ENCODE data around the gene NKD2. TPM values are rescaled to one million over a fixed set of nuclear protein-coding genes. Genes with fewer than 3 reads are reported as not detected.

The NKD2 gene
- total and polyA plus RNA-seq, 9 donors, result 1.5 to 5.3 (median 2.3) TPM

DNA sequence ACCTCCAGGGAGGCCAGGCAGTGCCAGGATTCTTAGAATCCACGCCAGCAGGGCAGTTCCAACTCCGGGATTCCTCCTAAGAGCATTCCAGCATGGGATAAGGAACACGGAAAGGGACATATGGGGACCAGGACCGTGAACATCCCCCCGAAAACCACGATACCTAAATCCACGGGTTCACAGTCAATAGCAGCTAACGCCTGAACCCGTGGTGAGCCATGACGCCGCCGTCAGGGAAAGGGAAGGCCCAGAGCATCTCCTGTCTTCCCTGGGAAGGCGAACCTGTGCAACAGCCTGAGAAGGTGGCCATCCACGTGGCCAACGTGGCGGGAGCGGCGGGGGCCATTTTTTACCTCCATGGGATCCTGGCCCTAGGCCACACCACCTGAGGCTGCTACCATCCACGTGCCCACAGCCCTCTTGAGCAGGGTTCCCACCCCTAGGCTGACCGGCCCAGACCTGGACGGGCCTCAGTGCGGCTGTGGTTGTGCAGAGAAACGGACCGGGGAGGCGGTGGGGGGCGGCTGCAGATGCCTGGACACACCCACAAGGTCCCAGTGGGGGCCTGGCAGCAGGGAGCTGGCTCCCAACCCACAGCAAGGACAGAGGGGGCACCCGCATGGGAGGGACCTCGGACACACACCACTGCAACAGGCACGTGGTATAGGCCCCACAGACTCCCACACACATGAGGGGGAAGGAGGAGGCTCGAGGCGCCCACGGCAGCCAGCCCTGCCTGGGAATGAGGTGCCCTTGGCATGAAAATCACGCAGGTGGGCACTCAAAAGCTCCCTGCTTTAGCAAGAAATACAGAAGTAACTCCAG is 60.5 kb downstream of the NKD2 start:
- no peaks in the 10 kb centered on the region for H3K9me3 ChIP-seq (replicated peaks; ENCODE audit: control insufficient read depth, low read depth, low read length)
- 91% methylated on average over 26 of the region's 33 CpGs for WGBS (ENCODE audit: insufficient coverage)
- no peak for DNase-seq
- peaks cover 10% of the 10 kb centered on the region for H3K36me3 ChIP-seq (ENCODE audit: control insufficient read depth, insufficient read depth, low read length)
- peaks cover 11% of the 10 kb centered on the region for H3K4me1 ChIP-seq (ENCODE audit: control insufficient read depth, insufficient read depth, low read length)
- H3K27me3 ChIP-seq (ENCODE audit: control insufficient read depth, insufficient read depth, low read length), result no peaks in the 10 kb centered on the region
- no peak overlapping the region for H3K27ac ChIP-seq (ENCODE audit: low read length)
- no peak overlapping the region for H3K4me3 ChIP-seq (ENCODE audit: low read length)

DNA sequence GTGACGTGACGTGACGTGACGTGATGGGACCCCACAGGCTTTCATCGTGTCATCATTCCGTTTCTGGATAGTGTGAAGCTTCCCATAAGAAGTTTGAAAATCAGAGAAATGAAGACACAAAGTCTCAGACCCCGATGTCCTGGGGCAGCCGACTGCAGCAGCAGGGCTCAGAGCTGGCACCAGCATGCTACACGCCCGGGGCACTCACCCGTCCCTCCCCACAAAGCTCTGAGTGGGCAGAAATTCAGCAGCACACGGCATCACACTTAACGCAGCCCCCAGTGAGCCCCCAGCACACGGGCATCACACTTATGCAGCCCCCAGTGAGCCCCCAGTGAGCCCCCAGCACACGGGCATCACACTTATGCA is 61.1 kb downstream of the NKD2 start:
- no peak overlapping the region for H3K27ac ChIP-seq (ENCODE audit: low read length)
- H3K9me3 ChIP-seq (replicated peaks; ENCODE audit: control insufficient read depth, low read depth, low read length), result no peaks in the 10 kb centered on the region
- peaks cover 11% of the 10 kb centered on the region for H3K4me1 ChIP-seq (ENCODE audit: control insufficient read depth, insufficient read depth, low read length)
- DNase-seq, result no peak
- H3K27me3 ChIP-seq (ENCODE audit: control insufficient read depth, insufficient read depth, low read length), result no peaks in the 10 kb centered on the region
- no peak overlapping the region for H3K4me3 ChIP-seq (ENCODE audit: low read length)
- WGBS (ENCODE audit: insufficient coverage), result 78% methylated on average over 8 of the region's 15 CpGs
- peaks cover 7% of the 10 kb centered on the region for H3K36me3 ChIP-seq (ENCODE audit: control insufficient read depth, insufficient read depth, low read length)

DNA sequence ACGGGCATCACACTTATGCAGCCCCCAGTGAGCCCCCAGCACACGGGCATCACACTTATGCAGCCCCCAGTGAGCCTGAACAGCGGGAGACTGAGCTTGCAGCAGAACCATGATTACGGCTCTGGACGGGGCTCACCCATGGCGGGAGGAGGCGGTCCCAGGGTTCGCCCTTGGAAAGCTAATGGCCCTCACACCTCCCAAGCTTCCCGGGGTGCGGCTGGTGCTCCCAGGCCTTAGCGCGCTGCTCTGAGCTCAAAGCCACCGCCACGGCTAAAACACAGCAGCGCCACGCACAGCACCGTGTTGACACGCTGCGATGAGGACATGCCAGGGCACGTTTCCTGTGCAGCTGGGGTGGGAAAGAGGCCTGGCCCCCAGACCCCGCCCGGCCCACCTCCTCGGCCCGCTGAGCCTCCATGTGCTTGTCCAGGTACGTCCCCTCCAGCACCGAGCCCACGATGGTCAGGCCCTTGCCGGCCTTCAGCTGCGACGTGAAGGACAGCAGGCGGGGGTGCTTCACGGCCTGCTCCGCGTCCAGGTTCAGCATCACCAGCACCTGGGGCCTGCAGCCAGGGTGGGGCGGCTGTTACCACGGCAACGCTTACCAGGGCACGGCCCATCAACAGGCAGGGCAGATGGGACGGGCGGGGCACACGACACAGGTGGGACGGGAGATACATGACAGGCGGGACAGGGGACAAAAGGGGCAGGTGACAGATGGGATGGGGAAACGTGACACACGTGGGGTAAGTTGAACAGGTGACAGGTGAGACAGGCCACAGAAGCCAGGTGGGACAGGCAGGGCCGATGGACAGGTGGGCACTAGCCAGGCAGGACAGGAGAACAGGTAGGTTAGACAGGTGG is 64.9 kb downstream of the NKD2 start:
- 80% methylated on average over 40 of the region's 46 CpGs for WGBS (ENCODE audit: insufficient coverage)

DNA sequence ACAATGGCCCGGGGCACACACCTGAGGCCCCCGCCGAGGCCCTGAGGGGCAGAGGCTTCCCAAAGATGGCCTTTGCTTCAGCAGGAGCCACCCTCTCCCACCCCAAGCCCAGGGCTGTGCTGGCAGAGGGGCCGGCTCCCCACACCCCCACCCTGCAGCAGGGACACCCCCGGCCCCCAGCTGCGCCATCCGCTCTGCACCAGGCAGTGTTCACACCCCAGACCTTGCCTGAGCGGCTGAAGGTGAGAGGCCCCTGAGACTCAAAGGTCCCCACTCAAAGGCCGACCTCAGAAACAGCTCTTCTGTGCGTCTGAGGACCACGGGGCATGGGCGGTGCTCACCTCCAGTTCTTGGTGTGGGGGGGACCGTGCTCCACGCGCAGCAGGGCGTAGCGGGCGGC is 65.6 kb downstream of the NKD2 start:
- H3K27me3 ChIP-seq (ENCODE audit: control insufficient read depth, insufficient read depth, low read length), result no peaks in the 10 kb centered on the region
- no peak overlapping the region for H3K27ac ChIP-seq (ENCODE audit: low read length)
- H3K9me3 ChIP-seq (replicated peaks; ENCODE audit: control insufficient read depth, low read depth, low read length), result no peaks in the 10 kb centered on the region
- H3K4me3 ChIP-seq (ENCODE audit: low read length), result no peak overlapping the region
- H3K36me3 ChIP-seq (ENCODE audit: control insufficient read depth, insufficient read depth, low read length), result peaks cover 20% of the 10 kb centered on the region
- H3K4me1 ChIP-seq (ENCODE audit: control insufficient read depth, insufficient read depth, low read length), result no peaks in the 10 kb centered on the region
- 86% methylated on average over 12 of the region's 18 CpGs for WGBS (ENCODE audit: insufficient coverage)
- no peak for DNase-seq

More for the DNA sequence above, 64.9 kb downstream of the NKD2 start:
- H3K27me3 ChIP-seq (ENCODE audit: control insufficient read depth, insufficient read depth, low read length), result no peaks in the 10 kb centered on the region
- H3K9me3 ChIP-seq (replicated peaks; ENCODE audit: control insufficient read depth, low read depth, low read length), result no peaks in the 10 kb centered on the region
- no peak overlapping the region for H3K4me3 ChIP-seq (ENCODE audit: low read length)
- H3K27ac ChIP-seq (ENCODE audit: low read length), result no peak overlapping the region
- H3K4me1 ChIP-seq (ENCODE audit: control insufficient read depth, insufficient read depth, low read length), result no peaks in the 10 kb centered on the region
- H3K36me3 ChIP-seq (ENCODE audit: control insufficient read depth, insufficient read depth, low read length), result peaks cover 15% of the 10 kb centered on the region
- no peak for DNase-seq

DNA sequence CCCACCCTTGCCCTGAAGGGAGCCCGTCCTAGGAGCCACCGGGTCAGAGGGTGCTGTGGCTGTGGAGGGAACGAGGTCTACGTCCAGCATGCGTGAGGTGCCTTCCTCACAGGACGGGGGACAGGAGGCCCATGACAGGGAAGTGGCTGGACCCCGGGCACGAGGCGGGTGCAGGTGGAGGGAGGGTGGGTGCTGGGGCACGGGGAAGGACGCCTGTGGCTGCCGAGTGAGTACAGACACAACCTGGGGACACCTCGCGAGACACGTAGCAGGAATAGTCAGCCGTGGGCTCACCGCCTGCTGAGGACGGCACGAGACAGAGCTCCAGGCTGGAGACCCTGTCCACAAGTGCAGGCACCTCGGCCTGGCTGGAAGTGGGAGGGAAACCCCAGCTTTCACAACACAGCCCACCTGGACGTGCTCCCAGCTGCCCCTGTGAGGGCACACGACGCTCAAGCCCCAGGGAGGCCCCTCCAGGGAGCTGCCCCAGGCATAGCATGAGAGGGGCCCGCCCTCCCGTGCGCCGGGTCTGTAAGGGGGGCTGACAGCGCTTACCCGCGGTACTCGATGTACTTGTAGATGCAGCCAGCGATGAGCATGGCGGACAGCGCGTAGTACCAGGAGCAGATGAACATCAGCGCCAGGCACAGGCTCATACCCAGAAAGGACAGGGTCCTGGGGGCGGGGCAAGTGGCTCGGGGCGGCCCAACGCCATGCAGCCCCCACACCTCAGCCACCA is 66.4 kb downstream of the NKD2 start:
- DNase-seq, result no peak
- 79% methylated on average over 30 of the region's 40 CpGs for WGBS (ENCODE audit: insufficient coverage)
- Histone ChIP-seq H3K4me1 (ENCODE audit: control insufficient read depth, insufficient read depth, low read length) (no peaks in the 10 kb centered on the region), H3K27ac (ENCODE audit: low read length) (no peak overlapping the region), H3K27me3 (ENCODE audit: control insufficient read depth, insufficient read depth, low read length) (no peaks in the 10 kb centered on the region), H3K9me3 (replicated peaks; ENCODE audit: control insufficient read depth, low read depth, low read length) (no peaks in the 10 kb centered on the region), H3K36me3 (ENCODE audit: control insufficient read depth, insufficient read depth, low read length) (peaks cover 22% of the 10 kb centered on the region), H3K4me3 (ENCODE audit: low read length) (no peak overlapping the region)

DNA sequence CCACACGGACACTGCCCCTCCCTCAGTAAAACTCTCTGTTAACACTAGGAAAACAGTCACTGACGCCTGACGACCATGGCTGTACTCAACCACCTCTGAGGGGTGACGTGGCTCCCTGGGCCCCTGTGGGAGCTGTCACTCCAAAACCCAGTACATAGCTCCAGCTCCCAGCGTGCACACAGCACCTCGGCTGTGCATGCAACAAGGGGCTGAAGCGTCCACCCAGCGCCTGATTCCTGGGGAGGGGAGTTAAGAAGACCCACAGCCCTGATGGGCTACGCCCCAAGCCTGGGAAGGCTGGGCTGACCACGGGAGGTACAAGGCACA is 66.9 kb downstream of the NKD2 start:
- 83% methylated on average over 7 of the region's 10 CpGs for WGBS (ENCODE audit: insufficient coverage)
- Histone ChIP-seq H3K36me3 (ENCODE audit: control insufficient read depth, insufficient read depth, low read length) (peaks cover 22% of the 10 kb centered on the region), H3K4me1 (ENCODE audit: control insufficient read depth, insufficient read depth, low read length) (peaks cover 3% of the 10 kb centered on the region), H3K27me3 (ENCODE audit: control insufficient read depth, insufficient read depth, low read length) (no peaks in the 10 kb centered on the region), H3K4me3 (ENCODE audit: low read length) (no peak overlapping the region), H3K27ac (ENCODE audit: low read length) (no peak overlapping the region), H3K9me3 (replicated peaks; ENCODE audit: control insufficient read depth, low read depth, low read length) (no peaks in the 10 kb centered on the region)
- DNase-seq, result no peak

DNA sequence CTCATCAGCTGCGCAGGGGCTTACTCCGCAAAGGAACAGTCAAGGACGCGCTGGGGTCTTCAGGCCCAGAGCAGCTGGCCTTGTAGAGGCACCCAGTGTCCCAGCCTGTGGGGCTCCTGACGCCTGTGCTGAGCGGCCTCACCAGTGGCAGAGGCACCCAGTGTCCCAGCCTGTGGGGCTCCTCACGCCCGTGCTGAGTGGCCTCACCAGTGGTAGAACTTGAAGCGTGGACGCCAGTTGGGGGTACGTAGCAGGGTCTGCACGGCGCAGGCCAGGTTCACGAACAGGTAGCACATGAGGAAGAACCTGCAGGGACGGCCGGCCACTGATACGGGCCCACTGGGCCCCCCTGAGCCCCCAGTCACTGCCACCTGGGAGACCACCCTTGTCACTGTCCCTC is 67.3 kb downstream of the NKD2 start:
- DNase-seq, result no peak
- Histone ChIP-seq H3K4me3 (ENCODE audit: low read length) (no peak overlapping the region), H3K27ac (ENCODE audit: low read length) (no peak overlapping the region), H3K4me1 (ENCODE audit: control insufficient read depth, insufficient read depth, low read length) (peaks cover 6% of the 10 kb centered on the region), H3K36me3 (ENCODE audit: control insufficient read depth, insufficient read depth, low read length) (peaks cover 22% of the 10 kb centered on the region), H3K9me3 (replicated peaks; ENCODE audit: control insufficient read depth, low read depth, low read length) (no peaks in the 10 kb centered on the region), H3K27me3 (ENCODE audit: control insufficient read depth, insufficient read depth, low read length) (no peaks in the 10 kb centered on the region)
- WGBS (ENCODE audit: insufficient coverage), result 95% methylated on average over 17 of the region's 17 CpGs

DNA sequence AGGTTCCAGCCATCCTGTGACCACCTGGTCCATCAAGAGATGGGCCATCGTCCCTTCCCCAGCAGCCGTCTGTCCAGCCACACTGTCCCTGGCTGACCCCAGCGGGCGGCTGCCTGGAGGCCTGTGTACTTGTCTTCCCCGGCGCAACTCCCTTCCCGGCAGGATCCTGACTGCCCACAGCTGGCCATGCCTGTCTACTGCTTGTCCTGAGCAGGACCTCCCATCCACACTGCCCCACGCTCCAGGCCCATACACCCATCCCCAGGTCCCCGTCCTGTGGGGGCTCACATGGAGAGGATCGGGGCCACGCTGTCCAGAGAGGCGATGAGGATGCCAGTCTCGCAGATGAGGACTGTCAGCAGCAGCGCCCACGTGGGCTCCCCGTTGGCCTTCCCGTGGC is 67.8 kb downstream of the NKD2 start:
- 87% methylated on average over 17 of the region's 17 CpGs for WGBS (ENCODE audit: insufficient coverage)
- peaks cover 6% of the 10 kb centered on the region for H3K4me1 ChIP-seq (ENCODE audit: control insufficient read depth, insufficient read depth, low read length)
- no peaks in the 10 kb centered on the region for H3K27me3 ChIP-seq (ENCODE audit: control insufficient read depth, insufficient read depth, low read length)
- no peak overlapping the region for H3K27ac ChIP-seq (ENCODE audit: low read length)
- H3K36me3 ChIP-seq (ENCODE audit: control insufficient read depth, insufficient read depth, low read length), result peaks cover 22% of the 10 kb centered on the region
- H3K4me3 ChIP-seq (ENCODE audit: low read length), result no peak overlapping the region
- no peaks in the 10 kb centered on the region for H3K9me3 ChIP-seq (replicated peaks; ENCODE audit: control insufficient read depth, low read depth, low read length)
- no peak for DNase-seq

DNA sequence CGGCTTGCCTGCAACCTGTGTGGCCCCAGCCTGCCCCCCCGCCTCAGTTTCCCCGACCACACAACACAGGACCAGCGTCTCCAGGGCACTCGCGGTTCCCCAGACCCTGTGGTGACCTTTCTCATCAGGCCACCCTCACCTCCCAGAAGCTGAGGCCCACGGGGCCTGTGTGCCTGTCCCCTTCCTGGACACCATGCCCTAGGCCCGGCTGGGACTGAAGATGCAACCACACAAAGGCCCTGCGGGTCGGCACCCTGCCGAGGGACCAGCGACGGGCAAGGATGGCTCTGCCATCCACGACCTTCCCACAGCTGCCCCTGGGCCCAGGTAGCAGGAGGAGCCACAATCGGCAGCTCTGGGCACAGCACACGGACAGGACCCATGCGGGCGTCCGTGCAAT is 68.4 kb downstream of the NKD2 start:
- DNase-seq, result no peak
- Histone ChIP-seq H3K4me1 (ENCODE audit: control insufficient read depth, insufficient read depth, low read length) (peaks cover 6% of the 10 kb centered on the region), H3K27me3 (ENCODE audit: control insufficient read depth, insufficient read depth, low read length) (peaks cover 2% of the 10 kb centered on the region), H3K36me3 (ENCODE audit: control insufficient read depth, insufficient read depth, low read length) (peaks cover 22% of the 10 kb centered on the region), H3K27ac (ENCODE audit: low read length) (no peak overlapping the region), H3K9me3 (replicated peaks; ENCODE audit: control insufficient read depth, low read depth, low read length) (no peaks in the 10 kb centered on the region), H3K4me3 (ENCODE audit: low read length) (no peak overlapping the region)
- 91% methylated on average over 19 of the region's 19 CpGs for WGBS (ENCODE audit: insufficient coverage)

DNA sequence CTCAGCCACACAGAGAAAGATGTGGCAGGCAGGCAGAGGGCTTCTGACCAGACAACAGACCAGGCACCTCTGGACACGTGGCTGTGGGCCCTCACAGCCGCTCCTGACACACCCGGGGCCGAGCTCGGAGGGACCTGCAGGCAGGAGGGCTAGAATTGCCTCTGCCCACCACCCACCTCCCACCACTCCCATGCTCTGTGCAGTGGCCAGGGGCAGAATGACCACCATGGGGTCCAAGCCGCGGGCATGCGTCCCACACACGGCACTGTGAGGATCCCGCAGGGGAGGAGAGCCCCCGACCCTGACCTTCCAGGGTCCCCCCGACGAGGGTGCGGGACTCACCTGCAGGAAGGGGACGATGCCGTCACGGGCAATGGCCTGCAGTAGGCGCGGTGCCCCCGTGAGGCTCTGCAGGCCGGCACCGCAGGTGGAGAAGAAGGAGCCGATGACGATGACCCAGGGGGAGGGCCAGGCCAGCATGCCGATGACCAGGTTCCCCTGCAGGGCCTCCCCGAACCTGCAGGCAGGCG is 69.0 kb downstream of the NKD2 start:
- Histone ChIP-seq H3K4me1 (ENCODE audit: control insufficient read depth, insufficient read depth, low read length) (peaks cover 6% of the 10 kb centered on the region), H3K9me3 (replicated peaks; ENCODE audit: control insufficient read depth, low read depth, low read length) (no peaks in the 10 kb centered on the region), H3K27me3 (ENCODE audit: control insufficient read depth, insufficient read depth, low read length) (peaks cover 2% of the 10 kb centered on the region), H3K36me3 (ENCODE audit: control insufficient read depth, insufficient read depth, low read length) (peaks cover 22% of the 10 kb centered on the region), H3K27ac (ENCODE audit: low read length) (no peak overlapping the region), H3K4me3 (ENCODE audit: low read length) (no peak overlapping the region)
- WGBS (ENCODE audit: insufficient coverage), result 93% methylated on average over 20 of the region's 27 CpGs
- no peak for DNase-seq

Data from muscle of leg (tissue), 11 donors.